ENCODE measurements around the gene BANF2. TPM values are rescaled to one million over a fixed set of nuclear protein-coding genes. Genes with fewer than 3 reads are reported as not detected.
"Not testable (repeated sequence)": the region's sequence is repeated elsewhere in the genome, so short reads cannot be mapped to it uniquely, and the experiment has no call there.

The BANF2 gene
- polyA plus RNA-seq, 1 donor from 2014 or later = not detected

- Histone ChIP-seq H3K27ac (ENCODE audit: low read length) (no peak overlapping the region), H3K36me3 (ENCODE audit: insufficient read depth, low read length) (no peaks in the 10 kb centered on the region), H3K27me3 (ENCODE audit: insufficient read depth, low read depth, low read length) (no peaks in the 10 kb centered on the region), H3K4me3 (ENCODE audit: low read length) (no peak overlapping the region), H3K9ac (ENCODE audit: low read length) (no peak overlapping the region), H3K4me2 (ENCODE audit: low read length) (no peak overlapping the region), H4K20me1 (ENCODE audit: insufficient read depth) (no peaks in the 10 kb centered on the region), H3K9me3 (ENCODE audit: low read length) (no peaks in the 10 kb centered on the region), H3K9me2 (ENCODE audit: insufficient read depth, low read length) (no peaks in the 10 kb centered on the region), H2AFZ (ENCODE audit: low read depth, low read length) (no peak overlapping the region), H3F3A (ENCODE audit: insufficient read depth, low read length, poor library complexity, severe bottlenecking) (no peaks in the 10 kb centered on the region), H3K79me2 (replicated peaks; ENCODE audit: insufficient read depth, low read length) (no peaks in the 10 kb centered on the region)
- TF ChIP-seq POLR2AphosphoS5 (IDR thresholded peaks at IDR 0.05) (no peak), CTCF (IDR thresholded peaks at IDR 0.05; ENCODE audit: poor library complexity, severe bottlenecking) (no peak), RAD21 (conservative IDR thresholded peaks at IDR 0.05) (no peak), MXI1 (conservative IDR thresholded peaks at IDR 0.05; ENCODE audit: poor library complexity, severe bottlenecking) (no peak), REST (IDR thresholded peaks at IDR 0.05; ENCODE audit: borderline replicate concordance) (no peak), SMC3 (conservative IDR thresholded peaks at IDR 0.05; ENCODE audit: poor library complexity) (no peak)
Measured at GRCh38 chr20:17705916-17706315, 6.2 kb downstream of the BANF2 start.

- Histone ChIP-seq H3F3A (ENCODE audit: insufficient read depth, low read length, poor library complexity, severe bottlenecking) (no peaks in the 10 kb centered on the region), H3K9me2 (ENCODE audit: insufficient read depth, low read length) (no peaks in the 10 kb centered on the region), H3K27me3 (ENCODE audit: insufficient read depth, low read depth, low read length) (no peaks in the 10 kb centered on the region), H3K4me2 (ENCODE audit: low read length) (no peak overlapping the region), H2AFZ (ENCODE audit: low read depth, low read length) (no peak overlapping the region), H3K27ac (ENCODE audit: low read length) (no peak overlapping the region), H3K4me3 (ENCODE audit: low read length) (no peak overlapping the region), H3K79me2 (replicated peaks; ENCODE audit: insufficient read depth, low read length) (no peaks in the 10 kb centered on the region), H3K9ac (ENCODE audit: low read length) (no peak overlapping the region), H3K36me3 (ENCODE audit: insufficient read depth, low read length) (no peaks in the 10 kb centered on the region), H4K20me1 (ENCODE audit: insufficient read depth) (no peaks in the 10 kb centered on the region), H3K9me3 (ENCODE audit: low read length) (no peaks in the 10 kb centered on the region)
- TF ChIP-seq EP300 (conservative IDR thresholded peaks at IDR 0.05; ENCODE audit: poor library complexity, severe bottlenecking) (no peak), TAF1 (IDR thresholded peaks at IDR 0.05; ENCODE audit: low read depth) (no peak), SMC3 (conservative IDR thresholded peaks at IDR 0.05; ENCODE audit: poor library complexity) (no peak), POLR2AphosphoS5 (IDR thresholded peaks at IDR 0.05) (no peak), REST (IDR thresholded peaks at IDR 0.05; ENCODE audit: borderline replicate concordance) (no peak), CTCF (IDR thresholded peaks at IDR 0.05; ENCODE audit: poor library complexity, severe bottlenecking) (no peak), MXI1 (conservative IDR thresholded peaks at IDR 0.05; ENCODE audit: poor library complexity, severe bottlenecking) (no peak), RAD21 (conservative IDR thresholded peaks at IDR 0.05) (no peak), EZH2 (IDR thresholded peaks at IDR 0.05; ENCODE audit: borderline replicate concordance, insufficient read depth, low read length, poor library complexity, severe bottlenecking) (no peak)
Measured at GRCh38 chr20:17706632-17707031, 6.9 kb downstream of the BANF2 start.

- H3K36me3 ChIP-seq (ENCODE audit: insufficient read depth, low read length); H3K4me3 ChIP-seq (ENCODE audit: low read length); H3K79me2 ChIP-seq (replicated peaks; ENCODE audit: insufficient read depth, low read length); H3K9me3 ChIP-seq (ENCODE audit: low read length); H3K4me2 ChIP-seq (ENCODE audit: low read length); H2AFZ ChIP-seq (ENCODE audit: low read depth, low read length); H3K27ac ChIP-seq (ENCODE audit: low read length); H3K9ac ChIP-seq (ENCODE audit: low read length); H3F3A ChIP-seq (ENCODE audit: insufficient read depth, low read length, poor library complexity, severe bottlenecking); H3K9me2 ChIP-seq (ENCODE audit: insufficient read depth, low read length); H4K20me1 ChIP-seq (ENCODE audit: insufficient read depth); H3K27me3 ChIP-seq (ENCODE audit: insufficient read depth, low read depth, low read length): not testable (repeated sequence)
Measured at GRCh38 chr20:17707951-17708350, 8.2 kb downstream of the BANF2 start.

All from neural cell (in vitro differentiated cells).